ENCODE data around the gene YES1.
"Not testable (repeated sequence)": the region's sequence is repeated elsewhere in the genome, so short reads cannot be mapped to it uniquely, and the experiment has no call there.

The YES1 gene

DNA sequence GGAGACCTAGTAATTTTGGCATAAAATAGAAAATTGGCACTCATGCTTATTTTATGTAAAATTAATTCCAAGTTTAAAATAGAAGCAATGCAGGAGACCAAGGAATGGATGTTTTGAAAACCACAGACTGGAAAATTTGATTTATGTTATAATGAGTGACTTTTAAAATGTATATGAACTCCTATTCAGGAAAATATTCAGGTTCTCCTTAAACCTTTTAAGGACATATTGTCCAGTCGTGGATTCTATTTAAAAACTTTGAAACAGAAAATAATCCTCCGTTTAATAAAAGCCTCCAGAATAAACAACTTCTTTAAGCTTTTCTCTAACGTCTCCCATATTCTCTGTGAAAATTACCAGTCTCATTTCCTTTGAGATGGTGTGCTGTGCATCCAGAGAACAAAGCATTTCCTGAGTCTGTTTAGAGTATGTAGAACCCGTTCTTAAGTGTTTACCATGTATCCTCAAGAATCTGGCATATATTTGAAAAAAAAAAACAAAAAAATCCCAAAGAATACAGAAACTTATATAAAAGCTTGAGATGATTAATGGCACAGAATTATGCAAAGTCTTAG is 8.6 kb upstream of the YES1 start:
- DNase-seq = no peak

DNA sequence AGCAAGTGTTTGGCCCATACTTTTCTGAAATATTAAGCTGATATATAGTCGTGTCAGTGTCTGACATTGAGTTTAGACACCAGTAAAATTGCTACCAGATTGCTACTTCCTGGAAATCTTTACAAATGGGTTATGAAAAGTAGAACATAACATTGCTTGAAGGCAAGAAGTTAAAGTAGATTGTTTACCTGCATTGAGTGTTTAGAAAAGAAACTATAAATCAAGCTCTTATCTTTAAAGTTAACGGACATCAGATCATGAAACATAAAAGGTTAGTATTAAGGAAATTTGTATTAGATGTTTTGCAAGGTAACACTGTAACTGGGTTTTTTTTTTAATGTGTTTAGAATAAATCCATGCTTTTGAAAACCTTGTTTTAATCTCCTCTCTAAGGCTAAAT is 4.8 kb upstream of the YES1 start:
- DNase-seq = no peak

DNA sequence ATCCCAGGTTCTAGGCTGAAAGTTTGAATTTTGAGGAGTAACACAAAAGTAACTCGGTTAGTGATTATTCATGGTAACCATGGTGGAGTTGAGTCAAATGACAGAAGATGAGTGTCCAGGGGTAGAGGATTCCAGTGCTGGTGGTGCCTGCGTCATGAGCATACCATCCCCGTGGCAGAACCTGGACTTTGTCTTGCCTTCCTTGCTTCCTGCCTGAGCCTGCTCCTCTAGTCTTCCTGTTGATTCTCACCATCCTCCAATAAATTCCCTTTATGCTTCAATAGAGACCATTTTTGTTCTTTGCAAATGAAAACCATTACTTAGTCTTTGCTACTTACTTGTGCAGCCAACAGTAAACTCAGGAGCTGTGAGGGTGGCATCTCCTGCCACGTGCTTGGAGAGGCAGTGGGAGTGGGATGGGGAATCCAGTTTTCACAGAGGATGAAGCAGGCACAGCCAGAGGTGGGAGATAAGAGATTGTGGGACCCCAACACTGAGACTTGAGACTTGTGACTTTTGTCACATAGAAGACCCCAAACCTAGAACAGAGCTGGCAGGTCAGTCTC is 4.1 kb upstream of the YES1 start:
- DNase-seq = no peak

DNA sequence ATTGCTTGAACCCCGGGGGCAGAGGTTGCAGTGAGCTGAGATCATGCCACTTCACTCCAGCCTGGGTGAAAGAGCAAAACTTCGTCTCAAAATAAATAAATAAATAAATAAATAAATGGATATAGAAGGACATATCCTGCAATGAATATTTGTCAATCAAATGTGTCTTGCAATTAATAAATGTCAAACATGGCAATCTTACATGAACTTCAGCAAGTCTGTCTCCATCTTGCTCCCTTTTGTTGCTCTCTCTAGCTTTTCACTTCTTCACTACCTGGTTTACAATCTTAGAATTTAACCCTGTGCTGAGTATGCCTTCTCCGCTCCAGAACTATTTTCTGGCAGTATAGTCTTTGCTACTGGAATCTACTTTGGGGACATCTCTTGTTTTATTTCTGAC is 3.3 kb upstream of the YES1 start:
- no peak for DNase-seq

DNA sequence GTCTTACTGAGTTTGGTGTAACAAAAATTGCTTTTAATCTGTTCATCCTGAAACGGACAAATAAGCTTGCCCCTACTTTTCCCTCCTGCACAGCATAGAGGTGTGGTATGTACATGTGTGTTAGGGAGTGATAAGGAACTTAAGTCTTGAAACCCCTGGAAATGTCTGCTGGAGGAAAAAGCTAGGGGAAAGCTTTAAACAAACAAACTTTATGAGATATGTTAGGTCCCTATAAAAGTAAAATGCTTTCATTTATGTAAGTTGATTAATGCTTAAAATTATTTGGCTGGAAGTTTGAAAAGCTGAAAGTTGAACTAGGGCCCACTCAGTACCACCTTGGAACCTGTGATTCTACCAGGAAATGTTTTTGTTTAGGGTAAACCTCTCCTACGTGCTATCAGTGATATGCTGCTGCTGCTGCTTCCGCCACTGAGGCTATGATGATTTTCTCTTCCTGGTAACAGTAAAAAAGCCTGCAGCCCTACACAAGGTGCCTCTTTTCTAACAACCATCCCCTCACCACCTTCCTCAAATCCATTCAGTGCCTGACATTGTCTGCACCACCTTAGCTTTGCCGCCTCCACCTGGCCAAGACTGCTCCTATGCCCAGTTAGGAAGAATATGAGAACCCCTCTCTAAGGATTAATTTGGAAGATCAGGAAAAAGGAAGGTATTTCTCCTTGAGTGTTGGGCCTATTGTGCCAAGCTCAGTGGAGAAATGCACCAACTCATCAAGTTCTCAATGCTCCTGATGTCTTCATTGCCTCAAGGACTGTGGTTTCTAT is 2.5 kb upstream of the YES1 start:
- no peak for DNase-seq

DNA sequence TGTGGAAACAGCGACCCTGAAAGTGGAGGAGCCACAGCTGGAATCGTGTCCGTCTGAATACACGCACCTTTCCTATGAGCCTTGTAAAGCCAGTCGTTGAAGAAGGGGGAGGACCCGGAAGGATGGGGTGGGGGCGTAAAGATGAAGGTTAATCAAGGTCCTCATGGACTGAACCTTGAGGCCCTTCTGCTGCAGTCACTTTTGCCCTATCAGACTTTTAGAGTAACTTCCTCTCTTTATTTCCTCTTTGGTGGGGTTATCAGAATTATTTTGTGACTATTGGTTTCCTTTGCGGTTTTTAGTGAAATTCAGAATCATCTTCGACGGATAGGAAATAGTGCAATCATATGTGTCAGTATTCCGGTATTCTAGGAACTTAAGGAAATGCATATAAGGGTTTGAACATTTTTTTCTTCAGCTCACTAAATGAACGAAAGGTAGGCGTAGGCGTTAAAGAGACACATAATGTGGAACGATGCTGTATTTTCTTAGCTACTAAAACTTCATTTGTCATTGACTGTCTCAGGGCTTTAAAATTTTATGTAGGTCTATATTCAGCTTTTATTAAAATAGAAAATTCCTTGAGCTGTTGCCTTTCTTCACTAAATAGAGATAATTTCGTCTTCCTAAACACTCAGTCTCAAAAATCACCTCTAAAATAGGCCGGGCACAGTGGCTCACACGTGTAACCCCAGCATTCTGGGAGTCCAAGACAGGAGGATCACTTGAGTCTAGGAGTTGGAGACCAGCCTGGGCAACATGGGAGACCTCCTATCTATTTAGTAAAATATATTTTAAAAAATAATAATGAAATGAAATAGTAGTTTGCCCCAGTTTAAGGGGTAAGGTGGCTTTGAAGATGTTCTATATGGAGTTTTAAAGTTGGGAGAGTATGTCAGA is 1.4 kb upstream of the YES1 start:
- no peak for DNase-seq

DNA sequence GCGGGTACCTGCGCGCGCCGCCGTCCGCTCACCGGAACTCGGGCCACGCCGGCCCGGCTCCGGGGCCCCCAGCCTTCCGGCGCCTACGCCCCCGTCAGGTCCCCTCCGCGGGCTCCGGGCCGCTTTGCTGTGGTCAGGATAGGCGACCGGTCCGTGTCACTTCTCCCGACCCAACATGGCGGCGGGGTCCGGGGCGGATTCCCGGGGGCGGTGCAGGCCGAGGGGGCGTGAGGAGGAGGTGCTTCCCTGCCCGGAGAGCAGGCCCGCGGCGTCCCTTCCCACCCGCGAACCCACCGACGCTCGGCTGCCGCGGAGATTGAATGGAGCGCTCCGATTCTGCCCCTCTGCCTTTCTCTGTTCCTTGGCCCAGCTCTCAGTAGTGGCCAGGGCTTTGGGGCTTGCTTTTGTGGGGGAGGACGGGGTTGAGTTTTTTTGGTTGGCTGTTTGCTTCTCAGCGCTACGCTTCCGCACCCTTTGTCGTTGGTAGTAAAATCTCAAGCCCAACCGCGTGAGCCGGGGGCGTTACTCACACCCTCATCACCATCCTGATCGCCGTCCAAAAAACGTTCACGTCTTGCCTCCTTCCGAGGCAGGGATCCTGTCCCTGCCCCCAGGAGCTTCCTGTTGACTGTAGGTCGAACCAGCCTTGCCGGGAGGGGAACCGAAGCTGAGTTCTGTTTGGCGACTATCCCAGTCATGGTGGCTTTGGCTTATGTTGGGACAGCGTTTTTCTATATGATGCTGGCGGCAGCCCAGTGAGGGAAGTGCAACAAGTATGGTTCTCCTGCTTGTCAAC is 532 bp upstream of the YES1 start:
- peak; percentile 85 for DNase-seq

DNA sequence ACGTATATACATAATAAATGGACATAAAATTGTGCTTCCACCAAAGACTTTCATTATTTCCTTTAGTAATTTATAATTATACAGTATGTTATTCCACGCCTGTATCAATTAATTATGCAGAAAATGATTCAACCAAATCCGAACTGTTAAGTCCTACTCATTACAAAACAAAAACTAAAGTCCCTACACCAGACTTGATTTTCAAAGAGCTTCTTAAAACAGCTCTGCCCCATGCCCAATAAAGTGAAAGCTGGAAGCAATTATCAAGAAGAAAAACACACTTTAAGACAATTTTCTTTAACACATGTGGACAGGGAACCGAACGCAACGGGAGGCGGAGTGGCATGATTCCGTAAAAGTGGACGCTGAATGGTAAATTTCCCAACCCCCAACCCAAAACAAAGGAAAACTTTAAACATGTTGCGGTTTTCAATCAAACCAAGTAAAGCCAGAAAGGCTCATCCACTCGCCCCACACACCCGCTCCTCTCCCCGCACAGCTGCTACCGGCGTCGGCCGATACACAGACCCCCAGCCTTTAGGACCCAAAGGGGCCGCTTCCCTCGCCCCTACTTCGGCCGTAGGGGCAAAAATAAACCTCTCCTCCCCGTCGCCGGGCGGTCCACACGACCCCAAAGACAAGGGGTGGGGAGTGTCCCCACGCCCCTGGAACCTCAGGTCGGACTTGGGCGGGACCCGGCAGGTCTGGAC is 705 bp downstream of the YES1 start:
- peak; percentile 17 for DNase-seq

DNA sequence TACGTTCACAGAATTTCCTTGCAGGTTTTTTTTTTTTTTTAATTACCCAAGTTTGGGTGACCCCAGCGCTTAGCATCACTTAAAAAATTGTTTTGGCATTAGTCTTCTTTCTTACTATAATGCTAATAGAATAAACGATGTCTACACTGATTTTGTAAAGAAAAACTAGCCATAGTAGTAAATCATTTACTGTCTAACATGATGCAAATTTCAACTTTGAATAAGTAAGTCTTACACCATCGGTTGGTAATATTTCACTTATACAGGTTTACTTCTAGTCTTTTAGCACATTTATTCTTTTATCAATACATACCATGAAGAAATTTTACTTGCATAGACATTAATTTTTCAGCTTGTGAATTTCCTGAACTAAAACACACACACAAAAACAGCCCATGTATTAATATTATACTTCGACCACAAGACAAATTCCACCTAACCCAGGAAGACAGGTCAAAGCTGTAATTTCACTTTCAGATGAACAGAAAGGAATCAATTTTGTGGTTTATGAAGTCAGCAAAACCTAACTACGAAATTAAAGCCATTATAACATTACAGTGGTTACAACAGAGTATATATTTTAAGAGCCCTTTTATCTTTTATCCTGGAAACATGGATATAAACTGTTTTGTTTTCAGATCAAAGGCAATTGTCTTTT is 1.9 kb downstream of the YES1 start:
- DNase-seq = no peak

DNA sequence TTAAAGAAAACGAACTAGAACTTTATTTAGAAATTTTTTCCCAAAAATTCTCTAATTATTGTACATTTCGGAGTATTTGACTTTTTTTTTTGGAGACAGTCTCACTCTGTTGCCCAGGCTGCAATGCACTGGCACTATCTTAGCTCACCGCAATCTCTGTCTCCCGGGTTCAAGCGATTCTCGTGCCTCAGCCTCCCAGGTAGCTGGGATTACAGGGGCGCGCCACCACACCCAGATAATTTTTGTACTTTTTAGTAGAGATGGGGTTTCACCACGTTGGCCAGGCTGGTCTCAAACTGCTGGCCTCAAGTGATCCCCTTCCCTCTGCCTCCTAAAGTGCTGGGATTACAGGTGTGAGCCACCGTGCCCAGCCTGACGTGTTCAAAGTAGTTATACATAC is 2.8 kb downstream of the YES1 start:
- DNase-seq = not testable (repeated sequence)

DNA sequence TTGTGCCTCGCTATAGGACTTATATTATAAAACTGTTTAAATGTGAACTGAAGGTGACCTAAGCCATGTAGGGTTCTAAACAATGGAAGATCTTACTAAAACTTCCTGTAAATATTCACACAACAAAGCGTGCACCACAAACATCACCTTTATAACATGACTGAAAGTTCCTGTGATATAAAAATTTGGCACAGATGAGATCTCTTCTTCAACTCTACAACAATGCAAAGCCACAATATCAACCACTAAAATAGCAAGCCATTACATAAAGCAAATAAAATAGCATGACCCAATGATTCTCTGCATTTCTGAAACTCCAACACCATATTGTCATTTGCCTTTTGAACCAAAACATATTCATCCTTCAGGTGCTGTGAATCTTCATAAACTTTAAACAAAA is 3.5 kb downstream of the YES1 start:
- DNase-seq = no peak

DNA sequence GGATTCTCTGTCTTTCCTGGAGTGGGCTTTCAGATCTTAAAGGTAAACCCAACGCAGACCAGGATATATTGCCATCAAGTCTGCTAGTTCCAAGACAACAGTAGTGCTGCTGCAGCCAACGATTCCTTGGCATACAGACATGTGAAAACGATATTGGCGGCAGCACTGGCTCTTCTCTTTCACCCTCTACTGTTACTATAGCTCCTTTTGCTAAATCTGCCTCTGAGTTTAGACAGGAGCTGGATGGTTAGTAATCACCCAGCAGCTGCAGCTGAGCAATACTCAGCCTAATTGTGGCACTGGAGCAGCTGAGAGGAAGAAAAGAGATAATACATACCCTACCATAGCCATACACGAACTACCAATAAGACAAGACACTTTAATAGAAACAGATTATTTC is 4.0 kb downstream of the YES1 start:
- DNase-seq = no peak

DNA sequence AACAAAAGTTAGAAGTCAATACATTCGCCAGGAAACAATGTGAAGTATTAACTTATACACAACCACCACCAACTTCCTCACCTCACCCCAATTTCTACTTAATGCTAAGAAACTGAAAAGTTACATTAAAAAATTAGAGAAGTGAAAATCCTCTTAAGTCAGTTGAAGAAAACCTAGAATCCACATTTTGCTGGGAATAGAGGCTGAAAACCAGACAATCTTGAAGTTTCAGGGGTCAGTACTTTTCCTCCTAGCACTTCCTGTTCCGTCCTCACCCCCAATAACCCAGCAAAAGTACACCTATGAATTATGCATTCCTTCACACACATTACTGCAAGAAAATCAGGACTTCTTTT is 6.3 kb downstream of the YES1 start:
- no peak for DNase-seq

DNA sequence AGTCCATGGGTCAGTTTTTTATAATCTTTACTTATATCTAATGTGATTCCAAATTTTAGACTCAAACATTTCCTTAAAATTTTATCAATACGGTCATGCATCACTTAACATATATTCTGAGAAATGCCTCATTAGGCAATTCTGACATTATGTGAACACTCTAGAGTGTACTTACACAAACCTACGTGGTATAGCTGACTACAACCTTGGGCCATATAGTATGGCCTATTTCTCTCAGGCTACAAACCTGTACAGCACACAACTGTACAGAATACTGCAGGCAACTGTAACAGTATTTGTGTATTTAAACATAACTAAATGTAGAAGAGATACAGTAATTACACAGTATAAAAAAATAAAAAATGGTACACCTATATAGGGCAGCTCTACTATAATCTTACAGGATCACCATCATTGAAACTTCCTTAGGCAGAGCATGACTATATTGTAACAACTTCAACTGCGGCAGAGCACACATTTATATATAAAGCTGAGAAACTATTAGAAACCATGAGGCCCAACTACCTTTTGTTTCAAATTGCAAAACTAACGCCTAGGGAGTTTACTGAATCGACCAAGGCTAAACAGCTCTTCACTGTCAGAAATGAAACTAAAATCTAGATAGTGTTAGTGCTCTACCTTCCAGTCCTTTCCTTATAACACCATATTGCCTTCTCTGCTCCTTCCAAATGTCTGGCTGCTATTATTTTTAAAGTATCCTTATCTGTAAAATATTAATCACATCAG is 6.9 kb downstream of the YES1 start:
- DNase-seq = no peak

DNA sequence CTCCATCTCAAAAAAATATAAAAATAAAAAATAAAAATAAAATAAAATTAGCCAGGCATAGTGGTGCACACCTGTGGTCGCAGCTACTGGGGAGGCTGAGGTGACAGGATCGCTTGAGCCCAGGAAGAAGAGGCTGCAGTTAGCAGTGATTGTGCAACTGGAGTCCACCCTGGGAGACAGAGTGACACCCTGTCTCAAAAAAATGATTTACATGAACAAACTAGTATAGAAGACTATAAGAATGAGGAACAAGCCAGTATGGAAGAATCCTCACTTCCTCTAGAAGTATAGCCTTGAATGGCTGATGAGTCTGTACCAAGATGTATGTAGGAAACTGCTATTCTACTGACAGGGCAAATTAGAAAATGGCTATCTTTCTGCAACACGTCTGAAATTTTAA is 10.9 kb downstream of the YES1 start:
- no peak for DNase-seq

DNA sequence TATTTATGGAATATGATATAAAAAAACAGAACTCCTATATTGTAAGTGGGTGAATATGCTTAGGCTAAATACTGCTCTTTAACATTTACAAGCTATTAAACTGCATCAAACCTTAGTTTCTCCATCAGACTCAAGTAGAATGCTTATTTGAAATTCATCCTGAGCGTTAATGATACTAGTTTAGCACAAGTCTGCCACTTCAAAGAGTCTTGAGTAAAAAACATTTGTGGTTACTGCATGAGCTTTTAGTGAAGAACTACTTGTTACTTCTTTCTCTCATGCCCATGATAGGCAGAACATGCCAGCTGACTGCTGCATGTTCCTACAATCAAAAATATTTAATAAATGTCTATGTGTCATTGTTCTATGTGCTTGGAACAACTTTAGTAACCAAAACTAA is 12.1 kb downstream of the YES1 start:
- DNase-seq = no peak

DNA sequence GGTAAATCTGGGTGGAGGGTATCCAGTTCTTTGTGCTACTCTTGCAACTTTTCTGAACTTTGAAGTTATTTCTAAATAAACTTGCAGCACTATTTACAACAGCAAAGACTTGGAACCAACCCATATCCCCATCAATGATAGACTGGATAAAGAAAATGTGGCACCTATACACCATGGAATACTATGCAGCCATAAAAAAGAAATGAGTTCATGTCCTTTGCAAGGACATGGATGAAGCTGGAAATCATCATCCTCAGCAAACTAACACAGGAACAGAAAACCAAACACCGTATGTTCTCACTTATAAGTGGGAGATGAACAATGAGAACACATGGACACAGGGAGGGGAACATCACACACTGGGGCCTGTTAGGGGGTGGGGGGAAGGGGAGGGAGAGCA is 16.7 kb downstream of the YES1 start:
- DNase-seq = not testable (repeated sequence)

DNA sequence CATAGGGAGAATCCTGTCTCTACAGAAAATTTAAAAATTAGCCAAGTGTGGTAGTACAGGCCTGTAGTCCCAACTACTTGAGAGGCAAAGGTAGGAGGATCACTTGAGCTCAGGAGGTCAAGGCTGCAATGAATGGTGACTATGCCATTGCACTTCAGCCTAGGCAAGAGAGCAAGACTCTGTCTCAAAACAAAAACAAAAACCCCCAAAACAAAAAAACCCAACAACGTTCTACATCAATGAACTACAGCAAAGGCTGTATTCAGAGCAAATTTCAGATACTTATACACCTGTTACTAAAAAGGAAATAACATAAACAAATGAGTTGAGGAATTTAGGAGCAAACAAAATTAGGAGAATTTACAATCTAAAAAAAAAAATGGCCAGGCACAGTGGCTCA is 22.6 kb downstream of the YES1 start:
- no peak for DNase-seq

DNA sequence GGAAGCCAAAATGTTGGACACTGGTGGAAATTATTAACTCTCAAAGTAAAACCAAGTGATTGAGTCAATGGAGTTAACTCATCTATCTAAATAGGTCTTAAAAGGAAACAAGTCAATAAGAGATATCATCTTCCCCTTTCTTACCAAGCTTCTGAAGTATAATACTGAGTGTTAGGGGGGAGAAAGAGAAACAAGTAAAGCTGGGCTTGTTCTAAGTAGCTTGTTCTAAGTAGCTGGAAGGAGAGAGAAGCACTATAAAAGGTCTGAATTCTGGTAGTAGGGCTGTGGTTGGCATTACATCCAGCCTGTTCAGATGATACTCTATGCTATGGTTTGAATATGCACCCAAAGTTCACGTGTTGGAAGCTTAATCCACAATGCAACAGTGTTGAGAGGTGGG is 26.8 kb downstream of the YES1 start:
- DNase-seq = no peak

DNA sequence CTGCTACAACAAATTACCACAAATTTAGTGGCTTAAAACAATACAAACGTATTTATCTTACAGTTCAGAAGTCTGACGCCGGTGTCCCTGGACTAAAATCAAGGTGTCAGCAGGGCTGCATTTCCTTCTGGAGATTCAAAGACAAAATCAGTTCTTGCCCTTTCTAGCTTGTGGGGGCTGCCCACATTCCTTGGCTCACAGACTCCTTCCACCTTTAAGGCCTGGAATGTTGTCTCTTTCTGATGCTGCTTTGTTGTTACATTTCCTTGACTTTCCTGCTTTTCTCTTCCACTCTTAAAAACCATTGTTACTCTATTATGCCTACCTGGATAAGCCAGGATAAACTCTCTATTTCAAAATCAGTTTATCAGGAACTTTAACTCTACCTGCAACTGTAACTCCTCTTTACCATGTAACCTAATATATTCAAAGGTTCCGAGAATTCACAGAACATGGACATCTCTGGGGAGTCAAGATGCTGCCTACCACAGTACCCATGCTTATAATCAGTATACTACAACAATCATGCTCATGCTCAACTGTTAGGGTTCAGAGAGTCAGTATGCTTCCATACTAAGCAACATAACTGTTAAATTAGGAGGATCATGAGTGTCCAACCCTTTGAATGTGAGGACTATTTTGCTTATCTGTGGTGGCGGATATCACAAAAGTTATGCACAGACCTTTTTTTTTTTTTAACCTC is 27.4 kb downstream of the YES1 start:
- no peak for DNase-seq
